BLaER1 (cell line): ENCODE measurements around the gene POLN.

Experiments
- H3K27ac ChIP-seq: shearing (Covaris generic); formaldehyde crosslinking; 2 replicates; pipeline ENCODE4 v1.8.1; 2022
- H3K27me3 ChIP-seq: shearing (Covaris generic); formaldehyde crosslinking; 2 replicates; pipeline ENCODE4 v1.8.1; 2022
- H3K36me3 ChIP-seq: shearing (Covaris generic); formaldehyde crosslinking; 2 replicates; pipeline ENCODE4 v1.8.1; 2022
- H3K4me1 ChIP-seq: shearing (Covaris generic); formaldehyde crosslinking; 2 replicates; pipeline ENCODE4 v1.8.1; 2022
- H3K4me2 ChIP-seq: shearing (Covaris generic); formaldehyde crosslinking; 2 replicates; pipeline ENCODE4 v1.8.1; 2022
- H3K4me3 ChIP-seq: shearing (Covaris generic); formaldehyde crosslinking; 2 replicates; pipeline ENCODE4 v1.8.1; 2022
- H3K9ac ChIP-seq: shearing (Covaris generic); formaldehyde crosslinking; 2 replicates; pipeline ENCODE4 v1.8.1; 2022
- H3K9me3 ChIP-seq: shearing (Covaris generic); formaldehyde crosslinking; 2 replicates; pipeline ENCODE4 v1.8.1; 2022
- H4K20me1 ChIP-seq: shearing (Covaris generic); formaldehyde crosslinking; 2 replicates; pipeline ENCODE4 v1.8.1; 2022
- Cebpa-rat ChIP-seq: shearing (Covaris generic); IDR thresholded peaks from 2 replicates; pipeline ENCODE4 v1.8.1; 2022

The POLN gene

DNA sequence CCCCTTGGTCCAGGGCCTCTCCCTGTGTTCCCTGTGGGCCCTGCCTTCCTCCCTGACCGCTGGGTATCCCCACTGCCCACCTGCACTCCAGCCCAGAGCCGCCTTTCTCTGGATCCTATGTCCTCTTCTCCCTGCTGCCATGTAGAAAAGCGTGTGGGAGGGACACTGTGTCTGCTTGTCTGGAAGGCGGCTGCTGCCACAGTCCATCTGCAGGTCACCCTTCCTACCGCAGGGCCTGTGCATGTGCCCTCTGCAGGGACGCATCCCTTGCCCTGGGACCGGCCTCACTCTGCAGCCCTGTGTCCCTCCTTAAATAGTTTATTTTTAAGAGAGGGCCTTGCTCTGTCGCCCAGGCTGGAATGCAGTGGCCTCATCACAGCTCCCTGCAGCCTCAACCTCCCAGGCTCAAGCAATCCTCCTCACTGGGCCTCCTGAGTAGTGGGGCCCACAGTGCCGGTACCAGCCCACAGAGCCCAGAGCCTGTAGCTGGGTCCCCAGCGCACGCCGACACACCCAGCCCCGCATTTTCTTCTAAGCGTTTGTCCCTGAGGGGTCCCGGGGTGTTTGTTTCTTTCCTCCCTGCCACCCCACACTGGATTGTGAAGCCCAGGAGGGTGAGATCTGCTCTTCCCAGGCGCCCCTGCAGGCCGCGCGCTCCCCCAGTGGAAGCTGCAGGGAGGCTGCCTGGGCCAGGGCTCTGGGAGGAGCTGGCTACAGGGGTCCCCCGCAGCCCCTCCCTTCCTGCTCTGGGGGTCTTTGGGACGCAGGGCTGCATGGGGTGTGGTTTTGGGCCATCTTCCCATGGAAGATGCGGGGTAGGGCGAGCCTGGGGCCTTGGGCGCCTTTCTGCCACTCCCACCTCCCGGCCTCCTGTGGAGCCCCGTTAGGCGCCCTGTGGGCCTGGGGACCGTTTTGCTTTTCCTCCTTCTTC lies 195.6 kb downstream of the POLN start:
- TF ChIP-seq Cebpa-rat, result no peak
- Histone ChIP-seq H3K9me3 (no peaks in the 10 kb centered on the region), H3K9ac (0 out of 2 replicates have a peak overlapping the region, but pooled peaks have one; percentile 15), H3K36me3 (peaks cover 13% of the 10 kb centered on the region), H3K27ac (peak overlapping the region; percentile 24), H3K4me1 (peaks cover 51% of the 10 kb centered on the region), H4K20me1 (peaks cover 34% of the 10 kb centered on the region), H3K4me3 (peak overlapping the region; percentile 33; the same call in 1 of the 2 replicates), H3K4me2 (peak overlapping the region; percentile 91), H3K27me3 (peaks cover 12% of the 10 kb centered on the region)

DNA sequence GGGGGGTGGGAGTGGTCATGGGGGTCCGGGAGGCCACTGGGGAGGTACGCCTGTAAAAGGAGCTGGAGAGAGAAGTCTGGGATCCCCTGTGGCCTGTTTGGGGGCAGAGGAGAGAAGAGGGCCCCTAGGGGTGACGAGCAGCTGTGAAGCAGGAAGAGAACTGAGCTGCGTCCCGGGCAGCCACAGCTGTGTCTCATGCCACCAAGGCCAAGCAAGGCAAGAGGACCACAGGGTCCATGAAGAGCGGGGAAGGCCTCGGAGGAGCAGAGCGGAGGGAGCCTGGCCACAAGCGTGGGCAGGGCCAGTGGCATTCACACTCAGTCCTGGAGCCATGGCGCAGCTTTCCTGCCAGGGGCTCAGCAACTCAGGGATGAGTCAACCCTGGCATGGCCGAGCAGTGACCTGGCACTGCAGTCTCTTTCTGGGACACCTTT lies 196.4 kb downstream of the POLN start:
- peak overlapping the region; percentile 91 for H3K4me2 ChIP-seq
- H3K27me3 ChIP-seq, result peaks cover 20% of the 10 kb centered on the region
- H3K27ac ChIP-seq, result peak overlapping the region; percentile 24
- no peak overlapping the region for H3K4me3 ChIP-seq
- H3K9me3 ChIP-seq, result no peaks in the 10 kb centered on the region
- no peak for TF ChIP-seq Cebpa-rat
- H3K4me1 ChIP-seq, result peaks cover 56% of the 10 kb centered on the region
- peaks cover 13% of the 10 kb centered on the region for H3K36me3 ChIP-seq
- H4K20me1 ChIP-seq, result peaks cover 34% of the 10 kb centered on the region
- no peak overlapping the region for H3K9ac ChIP-seq

GRCh38 chr4:2044542-2045517 lies 197.1 kb downstream of the POLN start:
- Histone ChIP-seq H3K9me3 (no peaks in the 10 kb centered on the region), H4K20me1 (peaks cover 34% of the 10 kb centered on the region), H3K27ac (peak overlapping the region; percentile 24; the same call in 1 of the 2 replicates), H3K9ac (no peak overlapping the region), H3K4me3 (no peak overlapping the region), H3K4me1 (peaks cover 56% of the 10 kb centered on the region), H3K27me3 (peaks cover 27% of the 10 kb centered on the region), H3K4me2 (peak overlapping the region; percentile 91), H3K36me3 (peaks cover 13% of the 10 kb centered on the region)
- no peak for TF ChIP-seq Cebpa-rat

GRCh38 chr4:2044119-2044485 lies 197.8 kb downstream of the POLN start:
- no peak overlapping the region for H3K4me3 ChIP-seq
- peaks cover 34% of the 10 kb centered on the region for H4K20me1 ChIP-seq
- no peak overlapping the region for H3K27ac ChIP-seq
- peaks cover 56% of the 10 kb centered on the region for H3K4me1 ChIP-seq
- H3K36me3 ChIP-seq, result peaks cover 13% of the 10 kb centered on the region
- peaks cover 34% of the 10 kb centered on the region for H3K27me3 ChIP-seq
- no peak overlapping the region for H3K9ac ChIP-seq
- H3K4me2 ChIP-seq, result peak overlapping the region; percentile 95
- H3K9me3 ChIP-seq, result no peaks in the 10 kb centered on the region
- no peak for TF ChIP-seq Cebpa-rat

GRCh38 chr4:2043396-2044118 lies 198.4 kb downstream of the POLN start:
- Histone ChIP-seq H3K4me2 (peak overlapping the region; percentile 95), H3K36me3 (peaks cover 13% of the 10 kb centered on the region), H3K9ac (no peak overlapping the region), H4K20me1 (peaks cover 34% of the 10 kb centered on the region), H3K27ac (no peak overlapping the region), H3K27me3 (peaks cover 38% of the 10 kb centered on the region), H3K4me3 (no peak overlapping the region), H3K9me3 (no peaks in the 10 kb centered on the region), H3K4me1 (peaks cover 56% of the 10 kb centered on the region)
- no peak for TF ChIP-seq Cebpa-rat

DNA sequence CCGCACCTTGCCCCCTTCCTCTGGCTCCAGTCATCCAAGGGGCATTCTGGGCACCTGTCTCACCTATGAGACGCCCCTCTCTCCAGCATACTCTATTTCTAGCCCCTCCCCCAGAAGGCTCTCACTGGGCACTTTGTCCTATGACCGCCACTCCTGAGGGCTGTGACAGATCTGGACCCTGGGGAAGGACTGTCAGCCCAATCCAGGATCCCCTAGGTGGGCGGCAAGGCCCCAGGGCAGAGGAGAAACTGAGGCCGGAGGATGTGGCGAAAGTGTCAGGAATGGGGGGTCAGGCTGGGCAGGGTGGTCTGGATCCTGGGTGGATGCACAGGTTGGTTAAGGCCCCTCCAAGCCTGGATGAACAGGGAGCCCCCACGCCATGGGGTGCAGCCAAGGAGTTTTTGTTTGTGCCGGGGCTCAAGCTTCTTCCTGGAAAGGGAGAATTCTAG lies 198.9 kb downstream of the POLN start:
- Histone ChIP-seq H3K9me3 (no peaks in the 10 kb centered on the region), H3K9ac (peak overlapping the region; percentile 65; the same call in 1 of the 2 replicates), H3K27ac (no peak overlapping the region), H3K4me2 (peak overlapping the region; percentile 95), H3K36me3 (peaks cover 13% of the 10 kb centered on the region), H3K4me1 (peaks cover 56% of the 10 kb centered on the region), H3K4me3 (peak overlapping the region; percentile 75), H3K27me3 (peaks cover 37% of the 10 kb centered on the region), H4K20me1 (peaks cover 34% of the 10 kb centered on the region)
- no peak for TF ChIP-seq Cebpa-rat

DNA sequence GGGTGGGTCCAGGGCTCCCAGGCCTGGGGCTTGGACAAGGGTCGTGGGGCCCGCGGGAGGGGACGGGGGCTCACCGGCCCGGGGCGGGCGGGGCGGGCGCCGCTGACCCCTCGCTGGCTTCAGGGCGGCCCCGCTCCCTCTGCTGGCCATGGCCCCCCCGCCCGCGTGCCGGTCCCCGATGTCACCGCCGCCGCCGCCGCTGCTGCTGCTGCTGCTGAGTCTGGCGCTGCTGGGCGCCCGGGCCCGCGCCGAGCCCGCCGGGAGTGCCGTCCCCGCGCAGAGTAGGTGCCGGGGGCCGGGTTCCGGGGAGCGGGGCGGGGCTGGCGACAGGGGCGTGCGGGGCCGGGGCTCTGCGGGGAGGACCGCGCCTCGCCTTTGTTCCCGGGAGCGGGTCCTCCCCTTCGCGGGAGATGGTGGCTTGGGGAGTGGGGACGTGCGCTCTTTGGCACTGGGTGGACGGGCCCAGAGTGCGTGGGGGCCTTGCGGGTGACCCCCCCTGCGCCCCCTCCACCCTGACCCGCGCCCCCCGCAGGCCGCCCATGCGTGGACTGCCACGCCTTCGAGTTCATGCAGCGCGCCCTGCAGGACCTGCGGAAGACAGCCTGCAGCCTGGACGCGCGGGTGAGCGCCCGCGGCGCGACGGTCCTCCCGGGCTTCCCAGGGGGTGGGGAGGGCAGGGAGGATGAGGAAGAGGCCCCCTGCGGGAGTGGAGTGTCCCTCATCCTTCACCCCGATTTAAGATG lies 199.5 kb downstream of the POLN start:
- TF ChIP-seq Cebpa-rat, result no peak
- Histone ChIP-seq H3K27me3 (peaks cover 32% of the 10 kb centered on the region), H3K9ac (peak overlapping the region; percentile 67; the same call in 1 of the 2 replicates), H3K36me3 (peaks cover 13% of the 10 kb centered on the region), H3K4me2 (peak overlapping the region; percentile 95), H3K27ac (no peak overlapping the region), H3K4me3 (peak overlapping the region; percentile 75), H3K4me1 (peaks cover 56% of the 10 kb centered on the region), H3K9me3 (no peaks in the 10 kb centered on the region), H4K20me1 (peaks cover 34% of the 10 kb centered on the region)

- Histone ChIP-seq H3K4me2 (peak overlapping the region; percentile 95), H3K4me1 (peaks cover 47% of the 10 kb centered on the region), H4K20me1 (peaks cover 34% of the 10 kb centered on the region), H3K9ac (peak overlapping the region; percentile 67), H3K27me3 (peaks cover 32% of the 10 kb centered on the region), H3K27ac (no peak overlapping the region), H3K36me3 (peaks cover 13% of the 10 kb centered on the region), H3K4me3 (peak overlapping the region; percentile 75), H3K9me3 (no peaks in the 10 kb centered on the region)
- no peak for TF ChIP-seq Cebpa-rat
Measured at GRCh38 chr4:2041239-2042130, 200.4 kb downstream of the POLN start.
